ENCODE measurements around the gene TRAPPC12. TPM values are rescaled to one million over a fixed set of nuclear protein-coding genes. Genes with fewer than 3 reads are reported as not detected.
"Not testable (repeated sequence)": the region's sequence is repeated elsewhere in the genome, so short reads cannot be mapped to it uniquely, and the experiment has no call there.

The TRAPPC12 gene
- total and polyA plus RNA-seq, 12 donors = 71.9 to 256 (median 89.6) TPM

DNA sequence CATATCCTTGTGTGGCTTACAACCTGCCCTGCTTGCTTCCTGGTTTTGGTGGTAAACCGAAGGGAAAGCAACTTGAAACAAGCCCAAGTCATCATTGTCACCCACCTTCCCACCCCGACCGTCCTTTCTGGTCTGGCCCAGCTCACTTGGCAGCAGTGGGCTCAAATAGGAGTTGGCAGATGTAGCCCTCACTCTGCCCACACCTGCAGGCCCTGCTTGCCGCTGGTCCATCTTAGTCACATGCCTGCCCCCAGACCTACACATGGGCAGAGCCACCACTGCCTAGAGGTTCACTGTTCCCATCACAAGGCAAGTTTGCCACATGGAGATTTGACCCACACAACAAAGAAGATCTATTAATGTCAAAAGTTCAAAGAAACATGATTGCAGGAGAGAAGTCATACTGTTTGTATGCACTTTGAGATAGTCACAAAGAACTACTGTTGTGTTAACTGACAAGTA lies 11.2 kb upstream of the TRAPPC12 start:
- Histone ChIP-seq H3K4me1 (peaks cover 0 to 4% (median 0%) of the 10 kb centered on the region in 9 donors), H3K27ac (no peak overlapping the region), H3K27me3 (no peaks in the 10 kb centered on the region), H3K4me3 (no peak overlapping the region), H3K36me3 (no peaks in the 10 kb centered on the region), H3K9me3 (no peaks in the 10 kb centered on the region)
- 97% methylated on average over 4 of the region's 4 CpGs for WGBS, 2 donors
- TF ChIP-seq, protein P1, sequence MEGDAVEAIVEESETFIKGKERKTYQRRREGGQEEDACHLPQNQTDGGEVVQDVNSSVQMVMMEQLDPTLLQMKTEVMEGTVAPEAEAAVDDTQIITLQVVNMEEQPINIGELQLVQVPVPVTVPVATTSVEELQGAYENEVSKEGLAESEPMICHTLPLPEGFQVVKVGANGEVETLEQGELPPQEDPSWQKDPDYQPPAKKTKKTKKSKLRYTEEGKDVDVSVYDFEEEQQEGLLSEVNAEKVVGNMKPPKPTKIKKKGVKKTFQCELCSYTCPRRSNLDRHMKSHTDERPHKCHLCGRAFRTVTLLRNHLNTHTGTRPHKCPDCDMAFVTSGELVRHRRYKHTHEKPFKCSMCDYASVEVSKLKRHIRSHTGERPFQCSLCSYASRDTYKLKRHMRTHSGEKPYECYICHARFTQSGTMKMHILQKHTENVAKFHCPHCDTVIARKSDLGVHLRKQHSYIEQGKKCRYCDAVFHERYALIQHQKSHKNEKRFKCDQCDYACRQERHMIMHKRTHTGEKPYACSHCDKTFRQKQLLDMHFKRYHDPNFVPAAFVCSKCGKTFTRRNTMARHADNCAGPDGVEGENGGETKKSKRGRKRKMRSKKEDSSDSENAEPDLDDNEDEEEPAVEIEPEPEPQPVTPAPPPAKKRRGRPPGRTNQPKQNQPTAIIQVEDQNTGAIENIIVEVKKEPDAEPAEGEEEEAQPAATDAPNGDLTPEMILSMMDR (IDR thresholded peaks at IDR 0.05) = no peak
- ATAC-seq (no peak), DNase-seq (no peak)
- intact Hi-C loops (cut with DNase I) = no loop called here

DNA sequence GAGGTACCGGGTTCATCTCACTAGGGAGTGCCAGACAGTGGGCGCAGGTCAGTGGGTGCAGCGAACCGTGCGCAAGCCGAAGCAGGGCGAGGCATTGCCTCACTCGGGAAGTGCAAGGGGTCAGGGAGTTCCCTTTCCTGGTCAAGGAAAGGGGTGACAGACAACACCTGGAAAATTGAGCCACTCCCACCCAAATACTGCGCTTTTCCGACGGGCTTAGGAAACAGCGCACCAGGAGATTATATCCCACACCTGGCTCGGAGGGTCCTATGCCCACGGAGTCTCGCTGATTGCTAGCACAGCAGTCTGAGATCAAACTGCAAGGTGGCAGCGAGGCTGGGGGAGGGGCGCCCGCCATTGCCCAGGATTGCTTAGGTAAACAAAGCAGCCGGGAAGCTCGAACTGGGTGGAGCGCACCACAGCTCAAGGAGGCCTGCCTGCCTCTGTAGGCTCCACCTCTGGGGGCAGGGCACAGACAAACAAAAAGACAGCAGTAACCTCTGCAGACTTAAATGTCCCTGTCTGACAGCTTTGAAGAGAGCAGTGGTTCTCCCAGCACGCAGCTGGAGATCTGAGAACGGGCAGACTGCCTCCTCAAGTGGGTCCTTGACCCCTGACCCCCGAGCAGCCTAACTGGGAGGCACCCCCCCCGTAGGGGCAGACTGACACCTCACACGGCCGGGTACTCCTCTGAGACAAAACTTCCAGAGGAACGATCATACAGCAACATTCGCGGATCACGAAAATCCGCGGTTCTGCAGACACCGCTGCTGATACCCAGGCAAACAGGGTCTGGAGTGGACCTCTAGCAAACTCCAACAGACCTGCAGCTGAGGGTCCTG lies 9.9 kb upstream of the TRAPPC12 start:
- H3K4me1 ChIP-seq; ATAC-seq; H3K4me3 ChIP-seq; DNase-seq; H3K27ac ChIP-seq; intact Hi-C loops (cut with DNase I); H3K36me3 ChIP-seq; H3K27me3 ChIP-seq; H3K9me3 ChIP-seq: not testable (repeated sequence)
- 90 to 91% methylated on average over 29 to 32 of the region's 34 CpGs for WGBS, 2 donors

DNA sequence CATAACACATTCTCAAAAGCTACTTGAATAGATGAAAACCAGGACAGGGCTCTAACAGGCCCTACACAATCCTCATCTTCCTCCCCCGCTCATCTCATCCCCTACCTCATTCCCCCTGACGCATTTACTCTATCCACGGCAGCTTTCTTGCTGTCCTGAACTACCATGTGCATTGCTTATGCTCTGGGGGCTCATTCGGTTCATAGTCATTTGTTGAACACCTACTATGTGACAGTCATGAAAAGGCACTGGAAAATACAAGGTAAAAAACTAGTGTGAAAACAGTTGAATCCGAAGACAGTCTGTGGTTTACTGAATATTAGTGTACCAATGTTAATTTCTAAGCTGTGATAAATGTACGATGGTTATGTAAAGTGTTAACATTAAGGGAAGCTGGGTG lies 2.7 kb upstream of the TRAPPC12 start:
- peak overlapping the region in 1 of 10 donors; percentile 92 for H3K27ac ChIP-seq
- intact Hi-C loops (cut with DNase I) = loop anchor here in 2 of 10 donors (5.0 kb wide), 2 partner anchors 85 to 200 kb away; partner anchors contain the start of gene RPS7 (in 1 of the 2)

DNA sequence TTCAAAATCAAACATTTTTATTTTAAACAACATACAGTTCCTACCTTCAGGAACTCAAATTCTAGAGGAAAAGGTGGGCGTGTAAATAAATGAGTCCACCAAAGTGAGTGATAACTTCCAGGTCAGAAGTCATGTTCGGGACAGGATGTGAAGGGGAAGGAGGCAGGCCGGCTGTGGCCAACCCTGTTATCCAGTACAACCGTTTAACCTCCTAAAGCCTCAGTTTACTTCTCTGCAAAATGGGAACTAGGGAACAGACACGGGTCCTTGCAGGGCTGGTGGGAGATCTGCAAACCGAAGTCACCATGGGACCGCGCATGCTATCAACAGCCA lies 2.2 kb upstream of the TRAPPC12 start:
- ATAC-seq (peak in 6 of 8 donors; percentile 1 to 23 (median 9)), DNase-seq (peak in 1 of 2 donors; percentile 10)
- Histone ChIP-seq H3K9me3 (no peaks in the 10 kb centered on the region), H3K27ac (peak overlapping the region in 9 of 10 donors; percentile 80 to 98 (median 92)), H3K27me3 (no peaks in the 10 kb centered on the region), H3K36me3 (peaks cover 0 to 20% (median 2%) of the 10 kb centered on the region in 9 donors), H3K4me3 (peak overlapping the region; percentile 64 to 99 (median 76)), H3K4me1 (peaks cover 6 to 46% (median 40%) of the 10 kb centered on the region in 9 donors)
- TF ChIP-seq, protein P1 (IDR thresholded peaks at IDR 0.05) = no peak
- WGBS, 2 donors = 0 to 1% methylated on average over 8 of the region's 8 CpGs
- intact Hi-C loops (cut with DNase I) = loop anchor here in 2 of 10 donors (5.0 kb wide), 2 partner anchors 85 to 200 kb away; partner anchors contain the start of gene RPS7 (in 1 of the 2)

More for the DNA sequence above, 2.7 kb upstream of the TRAPPC12 start:
- no peaks in the 10 kb centered on the region for H3K27me3 ChIP-seq
- peak overlapping the region in 8 of 10 donors; percentile 64 to 99 (median 84) for H3K4me3 ChIP-seq
- H3K4me1 ChIP-seq = peaks cover 6 to 46% (median 40%) of the 10 kb centered on the region in 9 donors
- peaks cover 0 to 17% (median 2%) of the 10 kb centered on the region in 9 donors for H3K36me3 ChIP-seq
- TF ChIP-seq, protein P1 (IDR thresholded peaks at IDR 0.05) = no peak
- H3K9me3 ChIP-seq = no peaks in the 10 kb centered on the region
- no peak for ATAC-seq
- WGBS, 2 donors = 67 to 70% methylated on average over 6 of the region's 6 CpGs
- no peak for DNase-seq

All from heart right ventricle (tissue), 16 donors.